ENCODE results near the gene RSF1.
A peak's percentile ranks its signal among the peaks of the same experiment; 100 is the strongest.
"Not testable (repeated sequence)": the region's sequence is repeated elsewhere in the genome, so short reads cannot be mapped to it uniquely, and the experiment has no call there.

The RSF1 gene

GRCh38 chr11:77690649-77691048 is 129.9 kb downstream of the RSF1 start:
- no peak for DNase-seq (ENCODE audit: low read depth in 2 of 2)

- DNase-seq (ENCODE audit: low read depth in 2 of 2) = no peak
Measured at GRCh38 chr11:77687088-77687487, 133.4 kb downstream of the RSF1 start.

GRCh38 chr11:77677138-77677537 is 143.4 kb downstream of the RSF1 start:
- no peak for DNase-seq (ENCODE audit: low read depth in 2 of 2)

GRCh38 chr11:77672264-77672663 is 148.3 kb downstream of the RSF1 start:
- no peak for DNase-seq (ENCODE audit: low read depth in 2 of 2)

GRCh38 chr11:77669848-77670511 is 150.5 kb downstream of the RSF1 start:
- no peak for DNase-seq (ENCODE audit: low read depth in 2 of 2)

- DNase-seq (ENCODE audit: low read depth in 2 of 2) = no peak
Measured at GRCh38 chr11:77668760-77669159, 151.8 kb downstream of the RSF1 start.

GRCh38 chr11:77665240-77665965 is 155.1 kb downstream of the RSF1 start:
- no peak for DNase-seq (ENCODE audit: low read depth in 2 of 2)

GRCh38 chr11:77661670-77662069 is 158.9 kb downstream of the RSF1 start:
- no peak for DNase-seq (ENCODE audit: low read depth in 2 of 2)

- no peak for DNase-seq (ENCODE audit: low read depth in 2 of 2)
Measured at GRCh38 chr11:77660947-77661346, 159.6 kb downstream of the RSF1 start.

- DNase-seq (ENCODE audit: low read depth in 2 of 2) = no peak
Measured at GRCh38 chr11:77658213-77659013, 162.1 kb downstream of the RSF1 start.

- DNase-seq (ENCODE audit: low read depth in 2 of 2) = no peak
Measured at GRCh38 chr11:77656362-77656761, 164.2 kb downstream of the RSF1 start.

- no peak for DNase-seq (ENCODE audit: low read depth in 2 of 2)
Measured at GRCh38 chr11:77654770-77655434, 165.6 kb downstream of the RSF1 start.

- no peak for DNase-seq (ENCODE audit: low read depth in 2 of 2)
Measured at GRCh38 chr11:77650123-77650522, 170.4 kb downstream of the RSF1 start.

GRCh38 chr11:77647654-77648305 is 172.7 kb downstream of the RSF1 start:
- no peak for DNase-seq (ENCODE audit: low read depth in 2 of 2)

- no peak for DNase-seq (ENCODE audit: low read depth in 2 of 2)
Measured at GRCh38 chr11:77644887-77645286, 175.6 kb downstream of the RSF1 start.

GRCh38 chr11:77642228-77642627 is 178.3 kb downstream of the RSF1 start:
- no peak for DNase-seq (ENCODE audit: low read depth in 2 of 2)

GRCh38 chr11:77637345-77638165 is 183.0 kb downstream of the RSF1 start, which contains the start of gene CLNS1A:
TSS of gene CLNS1A (minus strand) at chr11:77637794. CDS start at chr11:77637714, 80 bp downstream.
- peak; percentile 65 to 69 for DNase-seq (ENCODE audit: low read depth in 2 of 2)

- no peak for DNase-seq (ENCODE audit: low read depth in 2 of 2)
Measured at GRCh38 chr11:77636731-77637344, 183.7 kb downstream of the RSF1 start.

- not testable (repeated sequence) for DNase-seq (ENCODE audit: low read depth in 2 of 2)
Measured at GRCh38 chr11:77633926-77634325, 186.6 kb downstream of the RSF1 start.

GRCh38 chr11:77630157-77630710 is 190.3 kb downstream of the RSF1 start:
- no peak for DNase-seq (ENCODE audit: low read depth in 2 of 2)

Data from stimulated activated CD8-positive, alpha-beta memory T cell treated with anti-CD3 and anti-CD28 coated beads, Interleukin-7, amount 100 ng/mL, for 4 hours (primary cell).